Hematopoietic multipotent progenitor cell treated with erythropoietin and hydrocortisone succinate and interleukin-3 and kit ligand, for 17 days (in vitro differentiated cells): ENCODE results near the gene H6PD.

Experiments
- DNase-seq: peaks from one replicate; pipeline ENCODE4 v3.0.0-alpha.2; 2015; ENCODE audit warnings: low spot score

The H6PD gene

GRCh38 chr1:9240914-9241820, 6.6 kb downstream of the H6PD start:
- no peak for DNase-seq

- no peak for DNase-seq
Observed at GRCh38 chr1:9241891-9242290, 7.3 kb downstream of the H6PD start.

- DNase-seq = no peak
Observed at GRCh38 chr1:9242338-9242969, 7.9 kb downstream of the H6PD start.

DNA sequence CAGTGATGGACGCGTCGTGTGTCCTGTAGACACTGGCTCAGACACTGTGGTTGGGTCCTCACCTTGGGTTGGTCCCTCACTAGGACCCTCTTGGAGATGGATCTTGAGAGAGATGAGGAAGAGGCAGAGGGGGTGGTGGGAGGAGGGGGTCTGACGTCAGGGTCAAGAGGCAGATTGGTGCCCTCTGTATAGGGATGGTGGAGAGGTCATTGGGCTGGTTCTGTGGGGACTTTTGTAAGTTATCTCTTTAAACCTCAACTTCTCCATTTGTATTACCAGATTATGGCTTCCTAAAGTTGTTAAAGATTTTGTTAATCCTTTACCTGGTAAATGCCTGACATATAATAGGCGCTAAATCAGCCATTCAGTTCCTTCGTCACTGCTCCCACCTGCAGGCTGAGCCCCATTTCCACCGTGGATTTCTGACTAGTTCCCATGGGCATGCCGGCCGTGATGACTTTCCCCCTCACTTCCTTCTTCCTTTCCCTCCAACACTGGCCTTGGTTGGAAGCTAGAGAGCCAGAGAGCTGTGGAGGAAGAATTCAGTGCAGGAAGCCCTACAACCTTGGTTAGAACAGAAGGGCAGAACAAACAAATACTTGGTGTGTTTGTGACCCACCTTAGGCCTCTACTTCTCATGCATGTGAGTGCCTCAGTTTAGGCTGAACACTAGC, 8.6 kb downstream of the H6PD start:
- DNase-seq = no peak

GRCh38 chr1:9244501-9245229, 10.1 kb downstream of the H6PD start:
- no peak for DNase-seq

DNA sequence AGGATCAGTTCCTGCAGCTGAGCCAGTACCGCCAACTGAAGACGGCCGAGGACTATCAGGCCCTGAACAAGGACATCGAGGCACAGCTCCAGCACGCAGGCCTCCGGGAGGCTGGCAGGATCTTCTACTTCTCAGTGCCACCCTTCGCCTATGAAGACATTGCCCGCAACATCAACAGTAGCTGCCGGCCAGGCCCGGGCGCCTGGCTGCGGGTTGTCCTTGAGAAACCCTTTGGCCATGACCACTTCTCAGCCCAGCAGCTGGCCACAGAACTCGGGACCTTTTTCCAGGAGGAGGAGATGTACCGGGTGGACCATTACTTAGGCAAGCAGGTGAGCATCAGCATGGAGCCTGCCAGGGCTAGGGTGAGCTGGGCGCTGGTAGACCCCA, 10.7 kb downstream of the H6PD start:
- DNase-seq = no peak

DNA sequence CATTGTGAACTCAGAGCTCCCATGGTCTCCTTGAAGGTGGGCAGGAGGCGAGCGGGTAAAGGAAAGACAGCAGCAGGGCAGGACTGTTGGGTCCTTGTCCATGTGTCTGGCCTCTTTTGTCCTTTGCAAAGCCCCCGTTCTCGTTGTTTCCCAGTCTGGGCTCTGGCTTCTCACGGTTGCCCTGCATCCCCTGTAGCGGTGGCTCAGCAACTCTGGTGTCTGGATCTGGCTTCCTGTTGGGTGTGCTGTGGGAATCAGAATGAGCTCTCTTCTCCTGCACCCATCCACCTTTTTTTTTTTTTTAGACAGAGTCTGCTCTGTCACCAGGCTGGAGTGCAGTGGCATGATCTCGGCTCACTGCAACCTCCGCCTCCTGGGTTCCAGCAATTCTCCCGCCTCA, 11.1 kb downstream of the H6PD start:
- DNase-seq = no peak

DNA sequence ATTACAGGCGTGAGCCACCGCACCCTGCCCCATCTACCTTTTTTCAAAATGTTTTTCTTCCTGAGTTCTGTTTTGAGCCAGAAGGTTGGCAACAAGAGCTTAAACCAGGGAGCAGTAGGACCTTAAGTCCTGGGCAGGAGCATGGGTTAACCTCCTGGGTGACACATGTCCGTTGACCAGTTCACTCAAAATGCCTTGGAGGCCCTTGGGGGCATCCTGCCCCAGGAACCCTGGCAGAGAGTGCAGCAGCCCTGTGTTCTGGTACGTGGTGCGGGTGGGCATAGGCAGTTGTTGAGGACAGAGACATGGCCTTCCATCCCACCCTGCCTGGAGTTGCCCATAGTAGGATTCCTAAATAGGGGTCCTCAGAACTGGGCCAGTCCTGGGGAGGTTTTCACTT, 11.6 kb downstream of the H6PD start:
- no peak for DNase-seq

GRCh38 chr1:9246841-9247785, 12.5 kb downstream of the H6PD start:
- no peak for DNase-seq

- no peak for DNase-seq
Observed at GRCh38 chr1:9247894-9248293, 13.3 kb downstream of the H6PD start.

GRCh38 chr1:9248341-9249262, 14.0 kb downstream of the H6PD start:
- no peak for DNase-seq

- no peak for DNase-seq
Observed at GRCh38 chr1:9249263-9249533, 14.6 kb downstream of the H6PD start.

GRCh38 chr1:9249534-9250410, 15.2 kb downstream of the H6PD start:
- DNase-seq = no peak

- DNase-seq = no peak
Observed at GRCh38 chr1:9250411-9251381, 16.1 kb downstream of the H6PD start.

GRCh38 chr1:9251501-9251900, 16.9 kb downstream of the H6PD start:
- no peak for DNase-seq

DNA sequence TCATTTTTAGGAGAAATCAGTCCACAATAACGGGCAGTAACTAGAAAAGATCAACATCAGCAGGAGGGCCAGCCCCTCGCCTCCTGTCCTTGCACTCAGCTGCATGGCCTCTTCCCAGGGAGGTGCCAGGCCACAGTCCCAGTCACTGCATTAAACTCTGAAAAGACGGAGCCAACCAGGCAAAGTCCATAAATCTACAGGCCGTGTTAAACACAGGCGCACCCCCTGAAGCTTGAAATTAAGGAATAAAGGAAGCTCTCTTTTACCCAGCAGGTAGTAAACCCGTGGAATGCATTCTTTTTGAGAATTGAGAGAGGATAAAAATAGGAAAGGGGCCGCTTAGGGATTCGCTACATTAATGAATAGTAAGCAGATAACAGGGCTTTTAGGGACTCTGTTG, 18.4 kb downstream of the H6PD start:
- DNase-seq = no peak

- no peak for DNase-seq
Observed at GRCh38 chr1:9253453-9254105, 19.0 kb downstream of the H6PD start.

DNA sequence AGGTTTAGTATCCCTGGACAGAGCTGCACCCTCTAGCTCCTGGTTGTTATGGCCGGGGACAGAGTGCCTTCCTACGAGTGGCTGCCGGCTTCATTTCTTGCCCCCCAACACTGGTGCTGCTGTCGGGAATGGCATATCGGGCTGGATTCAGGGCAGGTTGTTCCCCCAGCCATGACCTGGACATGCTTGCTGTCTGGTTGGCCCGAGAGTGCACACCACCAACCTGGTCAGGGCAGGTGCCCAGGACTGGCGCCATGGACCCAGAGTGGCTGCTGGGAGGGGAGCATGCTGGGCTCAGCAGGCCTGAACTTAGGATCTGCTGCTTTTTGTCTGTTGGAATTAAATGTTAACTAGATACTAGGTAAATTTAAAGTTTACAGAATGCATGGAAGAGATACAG, 21.8 kb downstream of the H6PD start:
- DNase-seq = no peak
